GM12878 (cell line): ENCODE results near the gene MEIS2. TPM values are rescaled to one million over a fixed set of nuclear protein-coding genes. Genes with fewer than 3 reads are reported as not detected.

Experiments used
- ATAC-seq: fragments of 200-7000 bp; cut with Tn5 transposase; 3 replicates; pipeline ENCODE4 v1.9.1; 2020; ENCODE audit warnings: mild to moderate bottlenecking, moderate library complexity
- BruUV-seq: library from RNA; stranded (reverse); fragments of 400-500 nt; replicated peaks from 2 replicates; lab custom pipeline; 2021; lab: Mats Ljungman, UMichigan
- CTCF ChIA-PET: fragments of 300-600 bp; sonication (Branson Sonifier 250); formaldehyde crosslinking; extraction: SDS; loops from one replicate; lab custom pipeline; 2021; ENCODE audit warnings: inconsistent platforms; lab: Yijun Ruan, JAX
- POLR2A ChIA-PET: fragments of 350-600 bp; formaldehyde crosslinking; extraction: SDS; loops from one replicate; lab custom pipeline; 2021; ENCODE audit warnings: inconsistent platforms; lab: Charles Lee
- RAD21 ChIA-PET: fragments of 300-600 bp; sonication (Branson Sonifier 250); formaldehyde crosslinking; loops from one replicate; lab custom pipeline; 2023; ENCODE audit warnings: antibody characterized with exemption; ENCODE audit not compliant: unreplicated experiment; lab: Charles Lee
- SMC1A ChIA-PET: fragments of 300-600 bp; sonication (Branson Sonifier 250); formaldehyde crosslinking; loops from one replicate; lab custom pipeline; 2023; ENCODE audit not compliant: unreplicated experiment, uncharacterized antibody; lab: Charles Lee
- DNase-seq: peaks from one replicate; pipeline ENCODE4 v3.0.0-alpha.2; 2011; ENCODE audit warnings: low read depth, low spot score
- FAIRE-seq: peaks from 3 replicates; lab custom pipeline; 2011; peaks lifted over from hg19 to GRCh38; lab: Jason Lieb, UNC
- H2AFZ ChIP-seq: 2 replicates; pipeline ENCODE4 v1.6.0; 2011; ENCODE audit warnings: low read depth, low read length, control low read depth; ENCODE audit not compliant: control insufficient read depth
- H3K27ac ChIP-seq: 2 replicates; pipeline ENCODE4 v1.5.1; 2011; ENCODE audit warnings: control low read depth; ENCODE audit not compliant: control insufficient read depth, insufficient read depth
- H3K27me3 ChIP-seq, 2 experiments: replicated peaks in 1 of 2; 2 replicates each; pipeline versions ENCODE4 v1.6.0 to v1.6.1; 2011; ENCODE audit warnings: low read length in 1 of 2; ENCODE audit not compliant: control insufficient read depth in 2 of 2, insufficient read depth in 2 of 2
- H3K36me3 ChIP-seq, 2 experiments: 2 replicates each; pipeline ENCODE4 v1.5.1; 2011; ENCODE audit warnings: low read length in 1 of 2; ENCODE audit not compliant: control insufficient read depth in 2 of 2, insufficient read depth in 2 of 2
- H3K4me1 ChIP-seq: 2 replicates; pipeline ENCODE4 v1.6.1; 2011; ENCODE audit warnings: mild to moderate bottlenecking, low read length, moderate library complexity, mixed read lengths; ENCODE audit not compliant: control insufficient read depth, insufficient read depth
- H3K4me2 ChIP-seq: 2 replicates; pipeline ENCODE4 v1.6.0; 2011; ENCODE audit warnings: control low read depth; ENCODE audit not compliant: control insufficient read depth, insufficient read depth
- H3K4me3 ChIP-seq: fragments of 200-600 bp; sonication (generic); 2 replicates; pipeline ENCODE4 v1.5.1; 2016
- H3K79me2 ChIP-seq: 2 replicates; pipeline ENCODE4 v1.6.0; 2011; ENCODE audit warnings: low read length; ENCODE audit not compliant: control insufficient read depth, insufficient read depth
- H3K9ac ChIP-seq: 2 replicates; pipeline ENCODE4 v1.8.0; 2011; ENCODE audit warnings: low read length, control low read depth, mixed read lengths; ENCODE audit not compliant: control insufficient read depth, insufficient read depth
- H3K9me3 ChIP-seq: replicated peaks from 3 replicates; pipeline ENCODE4 v1.5.1; 2011; ENCODE audit warnings: mild to moderate bottlenecking, low read length; ENCODE audit not compliant: control insufficient read depth, insufficient read depth
- H4K20me1 ChIP-seq: 2 replicates; pipeline ENCODE4 v1.6.0; 2011; ENCODE audit not compliant: control insufficient read depth, insufficient read depth
- BHLHE40 ChIP-seq, 2 experiments: fragments of 450-650 bp in 1 of 2; IDR thresholded peaks; 2 replicates each; pipeline ENCODE4 v1.6.1; 2011 to 2017; ENCODE audit warnings: low read depth in 2 of 2, borderline replicate concordance in 1 of 2, improper control_type of control experiment in 1 of 2, low read length in 1 of 2, mild to moderate bottlenecking in 1 of 2
- CREM ChIP-seq: IDR thresholded peaks from 2 replicates; pipeline ENCODE4 v1.6.1; 2014; ENCODE audit warnings: antibody characterized with exemption, low read depth
- HDAC6 ChIP-seq: fragments of 200-600 bp; sonication (generic); IDR thresholded peaks from one replicate; pipeline ENCODE4 v1.8.0; 2017; ENCODE audit warnings: antibody characterized with exemption; ENCODE audit not compliant: unreplicated experiment
- JUND ChIP-seq: IDR thresholded peaks from 2 replicates; pipeline ENCODE4 v1.6.1; 2012; ENCODE audit warnings: low read depth, mild to moderate bottlenecking, low read length, improper control_type of control experiment, moderate library complexity
- WGBS: methylation state at CpG from one replicate; pipeline ENCODE4 v1.1.6; 2016; ENCODE audit warnings: low lambda C conversion rate; ENCODE audit not compliant: insufficient replicate concordance, insufficient coverage; ENCODE audit errors: missing lambda C conversion rate; 5-methylcytosine and 5-hydroxymethylcytosine counted together
- in situ Hi-C: fragments of 300-500 bp; cut with MboI; formaldehyde crosslinking; loops from 9 replicates; pipeline ENCODE4 v1.14.3; 2018; ENCODE audit warnings: mixed read lengths
- intact Hi-C: fragments of 100-400 bp; cut with micrococcal nuclease; formaldehyde crosslinking; loops from one replicate; pipeline ENCODE4 v1.14.2; 2022; ENCODE audit not compliant: unreplicated experiment
- polyA plus RNA-seq, 11 experiments: library from polyadenylated mRNA; depleted of rRNA in 4 of 11; unstranded in 6 of 11; stranded (reverse) in 5 of 11; fragments of >200 nt; fragmentation: Nextera tagmentation in 4 of 11; fragmentation: Illumina TruSeq in 1 of 11; extraction: Ambion mirVana in 4 of 11; extraction: Trizol in 1 of 11; gene quantifications; 1 replicate in 1 of 11; 2 replicates in 10 of 11; pipeline versions ENCODE4 v1.2.1 to v1.2.3, GENCODE V29; 2011 to 2016; ENCODE audit warnings: inconsistent platforms in 2 of 11, missing spikeins in 2 of 11, low read depth in 1 of 11
- total RNA-seq, 4 experiments: library from RNA; depleted of rRNA in 3 of 4; stranded (reverse); fragments of >200 nt in 3 of 4; fragmentation: Illumina TruSeq in 1 of 4; extraction: Trizol in 1 of 4; gene quantifications; 2 replicates each; pipeline versions ENCODE4 v1.2.1 to v1.2.3, GENCODE V29; 2013 to 2021
- TF ChIP-seq, protein P1 (sequence below): fragments of 450-650 bp; IDR thresholded peaks from 2 replicates; pipeline ENCODE4 v1.6.1; 2017; ENCODE audit warnings: mild to moderate bottlenecking
- TF ChIP-seq, protein P2 (sequence below): IDR thresholded peaks from 2 replicates; pipeline ENCODE4 v1.6.1; 2011; ENCODE audit warnings: borderline replicate concordance, low read depth, mild to moderate bottlenecking, moderate library complexity, mixed read lengths, low read length; ENCODE audit not compliant: insufficient read depth; ENCODE audit errors: extremely low read length
- TF ChIP-seq, protein P3 (sequence below): IDR thresholded peaks from 2 replicates; pipeline ENCODE4 v1.6.1; 2011; ENCODE audit warnings: mild to moderate bottlenecking, low read depth, low read length, moderate library complexity; ENCODE audit not compliant: insufficient replicate concordance
- TF ChIP-seq, protein P4 (sequence below): fragments of 450-650 bp; IDR thresholded peaks from 2 replicates; pipeline ENCODE4 v1.6.1; 2016; ENCODE audit warnings: mild to moderate bottlenecking

Gene MEIS2
- total and polyA plus RNA-seq, 10 of the 15 experiments (the other 5 are each of a cell fraction or from before 2014, with no cell fraction given), result 9.2 to 54.0 (median 20.4) TPM

DNA sequence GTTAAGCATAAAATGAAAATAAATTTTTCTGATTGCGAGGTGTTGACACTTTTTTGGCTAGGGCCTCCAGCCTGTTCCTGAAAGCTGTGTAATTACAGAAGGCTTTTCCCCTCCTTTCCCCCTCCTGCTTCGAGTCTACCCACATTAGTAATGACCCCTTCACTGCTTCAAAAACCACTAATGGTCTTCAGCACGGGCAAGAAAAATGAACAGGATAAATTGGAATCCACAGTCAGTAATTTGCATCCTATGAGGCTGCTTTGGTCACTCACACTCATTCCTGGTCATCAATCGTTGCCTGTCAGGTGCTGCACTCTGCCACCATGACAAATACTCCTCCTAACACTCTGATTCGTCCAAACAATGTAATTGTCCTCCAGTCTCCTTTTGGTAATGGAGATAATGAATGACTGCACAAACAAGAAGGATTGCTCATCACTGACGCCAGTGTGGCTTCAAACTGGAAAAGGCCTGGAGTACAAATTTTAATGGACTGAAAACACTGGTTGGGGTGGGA lies 148.6 kb downstream of the MEIS2 start:
- DNase-seq (no peak), FAIRE-seq (no peak), ATAC-seq (peak; percentile 31; the same call in 2 of the 3 replicates)
- CTCF ChIA-PET, result no interaction called here
- RAD21 ChIA-PET, result no interaction called here
- peaks cover 0 to 1% of the 10 kb centered on the region in 2 experiments; a peak in 2 of 4 replicates for H3K36me3 ChIP-seq
- H3K27ac ChIP-seq, result no peak overlapping the region
- POLR2A ChIA-PET, result no interaction called here
- H3K9me3 ChIP-seq, result no peaks in the 10 kb centered on the region
- in situ Hi-C loops, result no loop called here
- BruUV-seq, result no TSS peak
- H4K20me1 ChIP-seq, result no peaks in the 10 kb centered on the region
- no peaks in the 10 kb centered on the region for H3K27me3 ChIP-seq
- intact Hi-C loops, result no loop called here
- no peak overlapping the region for H3K9ac ChIP-seq
- no peak overlapping the region for H2AFZ ChIP-seq
- no peak overlapping the region for H3K4me2 ChIP-seq
- WGBS, result 37% methylated on average over 6 of the region's 6 CpGs
- H3K4me3 ChIP-seq, result no peak overlapping the region
- SMC1A ChIA-PET, result no interaction called here
- TF ChIP-seq, protein P1, sequence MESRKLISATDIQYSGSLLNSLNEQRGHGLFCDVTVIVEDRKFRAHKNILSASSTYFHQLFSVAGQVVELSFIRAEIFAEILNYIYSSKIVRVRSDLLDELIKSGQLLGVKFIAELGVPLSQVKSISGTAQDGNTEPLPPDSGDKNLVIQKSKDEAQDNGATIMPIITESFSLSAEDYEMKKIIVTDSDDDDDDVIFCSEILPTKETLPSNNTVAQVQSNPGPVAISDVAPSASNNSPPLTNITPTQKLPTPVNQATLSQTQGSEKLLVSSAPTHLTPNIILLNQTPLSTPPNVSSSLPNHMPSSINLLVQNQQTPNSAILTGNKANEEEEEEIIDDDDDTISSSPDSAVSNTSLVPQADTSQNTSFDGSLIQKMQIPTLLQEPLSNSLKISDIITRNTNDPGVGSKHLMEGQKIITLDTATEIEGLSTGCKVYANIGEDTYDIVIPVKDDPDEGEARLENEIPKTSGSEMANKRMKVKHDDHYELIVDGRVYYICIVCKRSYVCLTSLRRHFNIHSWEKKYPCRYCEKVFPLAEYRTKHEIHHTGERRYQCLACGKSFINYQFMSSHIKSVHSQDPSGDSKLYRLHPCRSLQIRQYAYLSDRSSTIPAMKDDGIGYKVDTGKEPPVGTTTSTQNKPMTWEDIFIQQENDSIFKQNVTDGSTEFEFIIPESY, result no peak
- TF ChIP-seq, protein P2, sequence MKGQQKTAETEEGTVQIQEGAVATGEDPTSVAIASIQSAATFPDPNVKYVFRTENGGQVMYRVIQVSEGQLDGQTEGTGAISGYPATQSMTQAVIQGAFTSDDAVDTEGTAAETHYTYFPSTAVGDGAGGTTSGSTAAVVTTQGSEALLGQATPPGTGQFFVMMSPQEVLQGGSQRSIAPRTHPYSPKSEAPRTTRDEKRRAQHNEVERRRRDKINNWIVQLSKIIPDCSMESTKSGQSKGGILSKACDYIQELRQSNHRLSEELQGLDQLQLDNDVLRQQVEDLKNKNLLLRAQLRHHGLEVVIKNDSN, result no peak
- TF ChIP-seq, protein P3, sequence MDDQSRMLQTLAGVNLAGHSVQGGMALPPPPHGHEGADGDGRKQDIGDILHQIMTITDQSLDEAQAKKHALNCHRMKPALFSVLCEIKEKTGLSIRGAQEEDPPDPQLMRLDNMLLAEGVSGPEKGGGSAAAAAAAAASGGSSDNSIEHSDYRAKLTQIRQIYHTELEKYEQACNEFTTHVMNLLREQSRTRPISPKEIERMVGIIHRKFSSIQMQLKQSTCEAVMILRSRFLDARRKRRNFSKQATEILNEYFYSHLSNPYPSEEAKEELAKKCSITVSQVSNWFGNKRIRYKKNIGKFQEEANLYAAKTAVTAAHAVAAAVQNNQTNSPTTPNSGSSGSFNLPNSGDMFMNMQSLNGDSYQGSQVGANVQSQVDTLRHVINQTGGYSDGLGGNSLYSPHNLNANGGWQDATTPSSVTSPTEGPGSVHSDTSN, result peak; percentile 65
- TF ChIP-seq CREM (no peak), JUND (no peak), HDAC6 (no peak), BHLHE40 (IDR thresholded peaks at IDR 0.05; ENCODE audit: borderline replicate concordance in 1 of 2, low read depth in 2 of 2, low read length in 1 of 2) (peak; percentile 6 to 15; a peak in 1 of 4 replicates)
- TF ChIP-seq, protein P4, sequence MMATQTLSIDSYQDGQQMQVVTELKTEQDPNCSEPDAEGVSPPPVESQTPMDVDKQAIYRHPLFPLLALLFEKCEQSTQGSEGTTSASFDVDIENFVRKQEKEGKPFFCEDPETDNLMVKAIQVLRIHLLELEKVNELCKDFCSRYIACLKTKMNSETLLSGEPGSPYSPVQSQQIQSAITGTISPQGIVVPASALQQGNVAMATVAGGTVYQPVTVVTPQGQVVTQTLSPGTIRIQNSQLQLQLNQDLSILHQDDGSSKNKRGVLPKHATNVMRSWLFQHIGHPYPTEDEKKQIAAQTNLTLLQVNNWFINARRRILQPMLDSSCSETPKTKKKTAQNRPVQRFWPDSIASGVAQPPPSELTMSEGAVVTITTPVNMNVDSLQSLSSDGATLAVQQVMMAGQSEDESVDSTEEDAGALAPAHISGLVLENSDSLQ, result 0 out of 2 replicates have a peak, but pooled peaks have one; percentile 48
- H3K79me2 ChIP-seq, result no peaks in the 10 kb centered on the region
- no peaks in the 10 kb centered on the region for H3K4me1 ChIP-seq
